Measurements from ENCODE around the gene TAGLN.
"Not testable (repeated sequence)": the region's sequence is repeated elsewhere in the genome, so short reads cannot be mapped to it uniquely, and the experiment has no call there.

TAGLN gene

DNA sequence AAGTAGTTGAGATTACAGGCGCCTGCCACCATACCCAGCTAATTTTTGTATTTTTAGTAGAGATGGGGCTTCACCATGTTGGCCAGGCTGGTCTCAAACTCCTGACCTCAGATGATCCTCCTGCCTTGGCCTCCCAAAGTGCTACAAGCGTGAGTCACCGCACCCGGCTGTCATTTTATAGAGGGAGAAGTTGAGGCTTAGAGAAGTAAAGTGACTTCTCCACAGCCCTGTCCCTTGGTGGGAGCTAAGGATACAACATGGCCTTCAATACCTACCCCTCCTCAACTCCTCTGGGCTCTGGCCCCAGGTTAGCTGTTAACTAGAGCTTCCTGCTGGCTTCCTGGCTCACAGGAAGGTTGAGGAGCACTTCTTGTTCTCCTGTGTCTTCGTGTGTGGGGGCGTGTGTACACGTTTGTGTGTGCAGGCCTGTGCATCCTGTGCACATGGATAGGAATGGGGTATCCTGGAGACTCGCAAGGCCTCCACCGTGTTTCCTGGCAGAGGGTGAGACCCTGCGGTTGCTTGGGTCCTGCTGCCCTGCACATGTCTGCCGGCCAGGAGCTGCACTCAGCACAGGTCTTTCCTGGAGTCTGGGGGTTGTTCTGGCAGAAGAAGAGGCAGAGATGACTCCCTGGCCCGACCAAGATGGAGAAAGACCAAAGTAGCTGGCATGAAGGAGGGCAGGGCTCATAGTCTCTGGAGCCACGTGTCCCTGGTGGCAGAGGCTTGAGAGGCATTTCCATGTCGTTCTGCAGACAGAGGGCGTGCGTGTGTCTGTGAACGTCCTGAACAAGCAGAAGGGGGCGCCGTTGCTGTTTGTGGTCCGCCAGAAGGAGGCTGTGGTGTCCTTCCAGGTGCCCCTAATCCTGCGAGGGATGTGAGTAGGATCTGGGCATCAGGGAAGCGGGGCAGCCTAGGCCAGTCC lies 18.2 kb upstream of the TAGLN start:
- peak; percentile 85 for DNase-seq (ENCODE audit: low spot score)

DNA sequence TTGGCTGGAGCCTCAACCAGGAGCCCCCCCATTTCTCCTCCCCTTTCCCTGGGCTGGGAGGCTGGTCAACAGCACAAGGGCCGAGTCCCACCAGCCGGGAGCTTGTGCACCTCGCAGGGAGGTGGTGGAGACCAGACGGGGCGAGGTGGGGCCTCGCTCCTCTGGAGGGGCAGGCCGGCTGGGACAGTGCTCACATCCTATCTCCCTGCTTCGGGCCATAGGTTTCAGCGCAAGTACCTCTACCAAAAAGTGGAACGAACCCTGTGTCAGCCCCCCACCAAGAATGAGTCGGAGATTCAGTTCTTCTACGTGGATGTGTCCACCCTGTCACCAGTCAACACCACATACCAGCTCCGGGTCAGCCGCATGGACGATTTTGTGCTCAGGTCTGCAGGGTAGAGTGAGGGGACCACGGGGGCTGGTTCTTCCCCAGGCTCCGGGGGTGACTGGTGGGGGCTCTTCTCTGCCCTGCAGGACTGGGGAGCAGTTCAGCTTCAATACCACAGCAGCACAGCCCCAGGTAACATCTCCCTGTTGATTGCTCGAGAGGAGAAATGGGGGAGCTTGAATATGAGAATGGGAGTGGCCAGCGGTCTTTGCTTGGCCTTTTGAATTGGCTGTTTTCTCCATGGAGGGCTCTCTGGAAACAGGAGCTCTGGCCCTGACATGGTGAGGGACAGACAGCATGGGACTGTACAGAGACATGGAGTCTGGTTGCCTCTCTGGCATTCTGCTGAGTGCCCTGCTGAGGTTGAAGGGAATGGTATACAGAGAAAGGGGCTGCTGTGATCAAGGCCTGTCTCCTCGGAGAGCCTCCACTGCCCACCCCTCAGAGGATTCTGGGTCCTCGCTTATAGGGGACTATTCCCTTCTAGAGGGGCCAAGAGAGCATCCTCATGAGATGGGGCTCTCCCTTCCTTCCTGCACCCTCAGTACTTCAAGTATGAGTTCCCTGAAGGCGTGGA lies 17.3 kb upstream of the TAGLN start:
- DNase-seq (ENCODE audit: low spot score), result no peak

DNA sequence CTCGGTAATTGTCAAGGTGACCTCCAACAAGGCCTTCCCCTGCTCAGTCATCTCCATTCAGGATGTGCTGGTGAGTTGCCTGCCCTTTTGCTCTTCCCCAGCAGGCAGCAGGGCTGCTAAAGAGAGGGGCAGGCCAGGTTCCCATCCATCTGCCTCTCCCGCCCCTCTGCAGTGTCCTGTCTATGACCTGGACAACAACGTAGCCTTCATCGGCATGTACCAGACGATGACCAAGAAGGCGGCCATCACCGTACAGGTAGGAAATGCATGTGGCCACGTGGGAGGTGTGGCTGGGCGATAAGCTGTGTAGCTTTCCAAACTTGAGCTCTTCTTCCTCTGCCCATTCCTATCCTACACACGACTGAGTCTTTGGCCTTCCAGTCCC lies 16.6 kb upstream of the TAGLN start:
- no peak for DNase-seq (ENCODE audit: low spot score)

DNA sequence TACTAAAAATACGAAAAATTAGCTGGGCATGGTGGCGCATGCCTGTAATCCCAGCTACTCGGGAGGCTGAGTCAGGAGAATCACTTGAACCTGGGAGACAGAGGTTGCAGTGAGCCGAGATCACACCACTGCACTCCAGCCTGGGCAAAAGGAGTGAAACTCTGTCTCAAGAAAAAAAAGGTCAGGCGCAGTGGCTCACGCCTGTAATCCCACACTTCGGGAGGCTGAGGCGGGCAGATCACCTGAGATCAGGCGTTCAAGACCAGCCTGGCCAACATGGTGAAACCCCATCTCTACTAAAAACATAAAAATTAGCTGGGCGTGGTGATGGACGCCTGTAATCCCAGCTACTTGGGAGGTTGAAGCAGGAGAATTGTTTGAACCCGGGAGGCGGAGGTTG lies 16.0 kb upstream of the TAGLN start:
- not testable (repeated sequence) for DNase-seq (ENCODE audit: low spot score)

DNA sequence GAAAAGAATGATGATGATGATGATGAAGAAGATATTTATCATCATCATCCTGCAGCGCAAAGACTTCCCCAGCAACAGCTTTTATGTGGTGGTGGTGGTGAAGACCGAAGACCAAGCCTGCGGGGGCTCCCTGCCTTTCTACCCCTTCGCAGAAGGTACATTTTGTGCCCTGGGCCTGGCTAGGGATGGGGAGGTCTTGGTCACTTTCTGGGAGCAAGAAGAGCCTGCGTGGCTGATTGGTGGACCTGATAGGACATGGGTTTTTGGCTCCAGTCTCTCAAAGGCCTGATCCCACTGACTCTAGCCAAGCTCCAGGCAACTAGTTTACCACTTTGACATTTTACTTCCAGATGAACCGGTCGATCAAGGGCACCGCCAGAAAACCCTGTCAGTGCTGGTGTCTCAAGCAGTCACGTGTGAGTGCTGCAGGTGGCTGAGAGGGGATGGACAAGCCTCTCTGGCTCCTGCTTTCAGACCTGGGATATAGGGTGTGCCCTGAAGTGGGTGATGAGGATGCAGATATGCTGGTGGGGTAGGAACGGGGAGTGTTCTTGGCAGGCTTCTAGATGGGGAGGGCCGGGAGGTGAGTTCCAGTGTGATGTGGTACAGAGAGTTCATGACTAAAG lies 15.3 kb upstream of the TAGLN start:
- DNase-seq (ENCODE audit: low spot score), result no peak

DNA sequence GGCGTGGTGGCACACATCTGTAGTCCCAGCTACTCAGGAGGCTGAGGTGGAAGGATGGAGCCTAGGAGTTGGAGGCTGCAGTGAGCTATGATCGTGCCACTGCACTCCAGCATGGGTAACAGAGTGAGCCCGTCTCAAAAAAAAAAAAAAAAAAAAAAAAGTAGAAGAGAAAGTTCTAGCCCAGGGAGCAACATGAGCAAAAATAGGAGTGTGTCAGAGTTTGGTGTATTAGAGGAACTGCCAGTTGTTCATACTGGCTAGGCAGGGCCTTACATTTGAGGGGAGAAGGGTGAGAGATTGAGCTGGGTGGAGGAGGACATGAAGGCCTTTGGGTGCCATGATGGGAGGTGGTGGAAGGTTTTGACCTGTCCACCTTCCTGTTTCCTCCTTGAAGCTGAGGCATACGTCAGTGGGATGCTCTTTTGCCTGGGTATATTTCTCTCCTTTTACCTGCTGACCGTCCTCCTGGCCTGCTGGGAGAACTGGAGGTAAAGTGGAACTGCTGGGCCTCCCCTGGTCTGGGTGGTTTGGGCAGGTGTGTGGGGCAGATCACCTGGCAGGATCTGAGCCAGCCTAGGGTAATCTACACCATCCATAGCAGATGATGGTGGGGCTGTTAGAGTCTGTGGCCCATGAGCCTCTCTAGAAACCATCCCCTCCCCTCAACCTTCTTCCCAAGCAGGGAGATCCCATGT lies 13.3 kb upstream of the TAGLN start:
- DNase-seq (ENCODE audit: low spot score), result no peak

DNA sequence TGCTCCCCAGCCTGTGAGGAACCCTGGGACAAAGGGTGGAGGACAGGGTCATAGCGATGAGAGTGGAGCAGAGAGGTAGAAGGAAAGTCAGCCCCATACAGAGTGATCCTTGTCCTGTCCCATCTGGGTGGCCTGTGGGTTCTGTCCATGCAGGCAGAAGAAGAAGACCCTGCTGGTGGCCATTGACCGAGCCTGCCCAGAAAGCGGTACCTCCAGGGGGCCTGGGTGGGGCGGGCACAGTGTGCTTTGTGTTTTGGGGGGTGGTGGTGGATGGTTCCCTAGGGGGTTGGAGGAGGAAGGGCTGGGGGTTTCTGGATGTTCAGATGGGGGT lies 12.8 kb upstream of the TAGLN start:
- DNase-seq (ENCODE audit: low spot score), result no peak

DNA sequence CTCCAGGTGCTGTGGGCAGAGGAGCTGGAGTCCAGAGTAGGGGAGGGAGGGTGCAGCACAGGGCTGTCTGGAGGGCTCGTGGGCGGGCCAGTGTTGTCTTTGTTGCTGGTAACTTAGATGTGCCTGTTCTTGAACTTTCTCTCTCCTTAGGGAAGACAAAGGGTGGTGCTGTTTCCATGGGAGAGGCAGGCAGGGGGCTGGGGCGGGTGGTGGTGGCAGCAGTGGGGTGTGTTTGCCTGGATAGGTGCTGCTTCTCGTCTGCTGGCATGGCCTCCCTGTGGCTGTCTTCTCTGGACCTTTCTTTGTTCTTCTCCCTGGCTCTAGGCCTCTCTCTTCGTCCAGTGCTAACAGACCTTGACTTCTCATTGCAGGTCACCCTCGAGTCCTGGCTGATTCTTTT lies 12.2 kb upstream of the TAGLN start:
- no peak for DNase-seq (ENCODE audit: low spot score)

DNA sequence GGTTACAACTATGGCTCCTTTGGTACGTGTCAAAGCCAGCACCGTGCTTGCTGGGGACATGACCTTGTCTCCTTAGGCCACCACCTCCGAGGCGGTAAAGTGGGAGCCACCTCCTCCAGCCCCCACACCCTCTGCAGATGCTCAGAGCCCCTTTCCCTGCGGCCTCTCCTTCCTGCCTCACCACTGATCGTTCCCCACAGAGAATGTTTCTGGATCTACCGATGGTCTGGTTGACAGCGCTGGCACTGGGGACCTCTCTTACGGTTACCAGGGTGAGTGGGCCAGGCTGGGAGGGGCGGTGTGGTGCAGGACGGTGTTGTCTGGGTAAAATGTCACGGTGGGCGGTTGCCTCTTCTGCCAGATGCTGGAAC lies 11.8 kb upstream of the TAGLN start:
- no peak for DNase-seq (ENCODE audit: low spot score)

DNA sequence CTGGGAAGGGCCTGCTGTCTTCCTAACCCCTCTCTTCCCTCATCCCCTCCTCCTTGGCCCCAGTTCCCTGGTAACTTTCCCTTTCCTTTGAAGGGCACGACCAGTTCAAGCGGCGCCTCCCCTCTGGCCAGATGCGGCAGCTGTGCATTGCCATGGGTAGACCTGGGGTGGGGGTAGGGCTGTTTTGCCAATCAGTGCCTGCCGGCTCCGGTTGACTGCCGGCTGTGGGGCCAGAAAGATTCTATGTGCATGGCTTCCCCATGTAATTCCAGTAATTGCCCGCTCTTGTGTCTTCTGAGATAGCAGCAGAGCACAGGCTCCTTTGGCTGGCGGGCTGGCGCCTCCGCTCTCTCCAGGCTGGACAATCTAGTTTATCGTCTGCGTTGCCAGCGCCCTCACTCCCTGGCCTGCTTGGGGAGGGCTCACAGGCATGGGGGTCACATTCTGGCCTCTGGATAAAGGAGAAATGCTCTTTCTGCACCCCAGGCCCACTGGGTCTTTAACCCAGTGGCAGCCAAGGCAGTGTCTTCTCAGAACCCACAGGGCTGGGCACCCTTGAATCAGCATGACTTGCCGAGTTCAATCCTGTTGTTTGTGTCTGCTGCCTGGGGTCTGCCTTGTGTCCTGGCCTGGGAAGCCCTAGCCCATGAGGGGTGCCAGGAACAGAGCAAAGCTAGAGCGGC lies 11.2 kb upstream of the TAGLN start:
- no peak for DNase-seq (ENCODE audit: low spot score)

DNA sequence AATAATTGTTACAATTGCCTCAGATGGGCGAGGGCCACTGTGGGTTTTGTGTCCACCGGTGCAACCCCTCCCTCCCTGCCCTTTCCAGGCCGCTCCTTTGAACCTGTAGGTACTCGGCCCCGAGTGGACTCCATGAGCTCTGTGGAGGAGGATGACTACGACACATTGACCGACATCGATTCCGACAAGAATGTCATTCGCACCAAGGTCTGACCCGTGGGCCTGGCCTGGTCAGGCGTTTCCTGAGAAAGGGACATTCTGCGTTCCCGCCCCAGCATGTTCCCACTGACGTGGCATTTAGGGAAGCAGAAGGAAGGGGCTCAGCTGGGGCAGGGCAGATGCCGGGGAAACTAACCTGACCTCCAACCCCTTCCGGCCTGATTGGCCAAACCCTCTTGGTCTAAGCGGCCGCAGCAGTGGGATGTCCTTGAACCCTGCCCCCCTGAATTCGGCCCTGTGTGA lies 10.5 kb upstream of the TAGLN start:
- no peak for DNase-seq (ENCODE audit: low spot score)

DNA sequence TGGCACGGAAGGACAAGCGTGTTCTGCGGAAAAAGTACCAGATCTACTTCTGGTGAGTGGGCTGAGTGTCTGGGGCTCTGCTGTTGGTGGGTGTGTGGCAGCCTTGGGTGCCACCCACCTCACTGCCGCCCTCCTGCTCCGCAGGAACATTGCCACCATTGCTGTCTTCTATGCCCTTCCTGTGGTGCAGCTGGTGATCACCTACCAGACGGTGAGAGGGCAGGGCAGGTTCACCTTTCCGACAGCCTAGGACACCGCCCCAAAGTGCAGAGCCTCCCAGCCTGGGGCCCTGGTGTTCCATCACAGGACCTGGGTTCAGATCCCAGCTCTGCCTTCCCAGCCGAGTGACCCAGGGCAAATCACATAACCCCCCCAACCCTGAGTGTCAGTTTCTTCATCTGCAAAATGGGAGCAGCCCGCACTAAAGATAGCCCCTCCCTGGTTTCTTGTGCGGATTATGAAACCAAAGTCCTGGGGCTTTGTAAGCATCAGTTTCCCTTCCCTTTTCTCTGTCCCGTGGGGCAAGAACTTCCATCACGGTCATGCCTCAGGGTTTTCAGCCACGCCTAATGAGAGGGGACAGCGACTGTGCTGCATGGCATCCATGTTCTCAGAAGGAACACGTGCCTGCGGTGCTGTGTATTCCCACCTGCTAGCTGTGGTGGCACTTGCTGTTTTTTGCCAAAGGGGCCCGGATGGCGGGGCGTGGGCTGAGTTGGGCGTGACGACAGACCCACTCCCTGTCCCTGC lies 9.8 kb upstream of the TAGLN start:
- no peak for DNase-seq (ENCODE audit: low spot score)

DNA sequence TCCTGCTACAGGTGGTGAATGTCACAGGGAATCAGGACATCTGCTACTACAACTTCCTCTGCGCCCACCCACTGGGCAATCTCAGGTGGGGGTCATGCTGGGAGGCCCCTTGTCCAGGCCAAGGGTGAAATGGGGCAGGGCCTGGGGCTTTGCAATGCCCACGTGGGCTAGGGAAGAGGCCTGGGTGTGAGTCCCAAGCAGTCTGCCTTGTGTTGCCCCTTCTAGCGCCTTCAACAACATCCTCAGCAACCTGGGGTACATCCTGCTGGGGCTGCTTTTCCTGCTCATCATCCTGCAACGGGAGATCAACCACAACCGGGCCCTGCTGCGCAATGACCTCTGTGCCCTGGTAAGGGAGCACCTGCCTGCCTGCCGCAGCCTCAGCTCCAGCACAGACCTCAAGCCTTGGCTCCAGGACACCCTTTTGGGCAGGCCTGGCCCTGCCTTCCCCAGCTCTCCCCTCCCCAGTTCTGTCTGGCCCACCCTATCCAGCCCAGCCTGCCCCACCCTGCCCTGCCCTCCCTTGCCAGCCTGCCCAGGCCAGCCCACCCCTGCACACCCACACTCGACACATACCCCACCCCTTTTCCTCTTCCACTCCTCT lies 9.1 kb upstream of the TAGLN start:
- no peak for DNase-seq (ENCODE audit: low spot score)

DNA sequence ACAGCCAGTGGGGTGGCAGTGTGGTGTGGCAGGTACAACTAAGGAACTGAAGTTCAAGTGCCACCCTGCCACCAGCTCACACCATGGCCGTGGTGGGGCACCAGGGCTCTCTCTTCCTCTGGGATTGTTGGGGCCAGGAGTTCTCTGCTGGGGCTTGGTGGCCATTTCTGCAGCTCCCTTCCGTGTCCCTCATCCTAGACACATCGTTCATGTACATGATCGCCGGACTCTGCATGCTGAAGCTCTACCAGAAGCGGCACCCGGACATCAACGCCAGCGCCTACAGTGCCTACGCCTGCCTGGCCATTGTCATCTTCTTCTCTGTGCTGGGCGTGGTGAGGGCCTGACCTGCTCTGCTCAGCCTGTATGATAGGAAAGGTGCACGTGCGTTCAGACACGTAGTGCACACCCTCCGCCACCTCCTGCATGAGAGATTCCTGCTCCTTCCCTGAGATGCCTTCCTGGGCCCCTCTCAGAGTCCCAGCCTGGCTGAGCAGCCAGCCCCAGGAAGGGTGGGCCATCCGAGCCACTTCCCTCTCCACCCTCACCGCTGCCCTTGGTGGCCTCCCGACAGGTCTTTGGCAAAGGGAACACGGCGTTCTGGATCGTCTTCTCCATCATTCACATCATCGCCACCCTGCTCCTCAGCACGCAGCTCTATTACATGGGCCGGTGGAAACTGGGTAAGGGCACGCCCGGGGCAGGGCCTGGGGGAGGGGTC lies 7.3 kb upstream of the TAGLN start:
- DNase-seq (ENCODE audit: low spot score), result no peak

DNA sequence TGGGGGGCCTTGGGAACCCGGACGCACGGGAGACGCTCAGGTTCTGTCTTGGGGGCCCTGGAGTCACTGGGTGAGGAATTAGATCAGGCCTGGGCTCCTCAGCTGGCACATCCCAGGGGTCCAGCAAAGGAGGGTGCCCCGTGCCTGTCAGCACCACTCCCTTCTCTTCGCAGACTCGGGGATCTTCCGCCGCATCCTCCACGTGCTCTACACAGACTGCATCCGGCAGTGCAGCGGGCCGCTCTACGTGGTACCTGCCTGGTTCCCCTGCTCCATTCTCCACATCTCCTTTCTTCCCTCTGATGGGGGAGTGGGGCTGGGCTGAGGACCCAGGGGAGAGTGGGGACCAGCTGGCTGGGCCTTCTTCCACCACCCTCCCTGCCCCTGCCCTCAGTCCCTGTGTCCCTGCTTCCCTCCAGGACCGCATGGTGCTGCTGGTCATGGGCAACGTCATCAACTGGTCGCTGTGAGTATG lies 6.7 kb upstream of the TAGLN start:
- no peak for DNase-seq (ENCODE audit: low spot score)

DNA sequence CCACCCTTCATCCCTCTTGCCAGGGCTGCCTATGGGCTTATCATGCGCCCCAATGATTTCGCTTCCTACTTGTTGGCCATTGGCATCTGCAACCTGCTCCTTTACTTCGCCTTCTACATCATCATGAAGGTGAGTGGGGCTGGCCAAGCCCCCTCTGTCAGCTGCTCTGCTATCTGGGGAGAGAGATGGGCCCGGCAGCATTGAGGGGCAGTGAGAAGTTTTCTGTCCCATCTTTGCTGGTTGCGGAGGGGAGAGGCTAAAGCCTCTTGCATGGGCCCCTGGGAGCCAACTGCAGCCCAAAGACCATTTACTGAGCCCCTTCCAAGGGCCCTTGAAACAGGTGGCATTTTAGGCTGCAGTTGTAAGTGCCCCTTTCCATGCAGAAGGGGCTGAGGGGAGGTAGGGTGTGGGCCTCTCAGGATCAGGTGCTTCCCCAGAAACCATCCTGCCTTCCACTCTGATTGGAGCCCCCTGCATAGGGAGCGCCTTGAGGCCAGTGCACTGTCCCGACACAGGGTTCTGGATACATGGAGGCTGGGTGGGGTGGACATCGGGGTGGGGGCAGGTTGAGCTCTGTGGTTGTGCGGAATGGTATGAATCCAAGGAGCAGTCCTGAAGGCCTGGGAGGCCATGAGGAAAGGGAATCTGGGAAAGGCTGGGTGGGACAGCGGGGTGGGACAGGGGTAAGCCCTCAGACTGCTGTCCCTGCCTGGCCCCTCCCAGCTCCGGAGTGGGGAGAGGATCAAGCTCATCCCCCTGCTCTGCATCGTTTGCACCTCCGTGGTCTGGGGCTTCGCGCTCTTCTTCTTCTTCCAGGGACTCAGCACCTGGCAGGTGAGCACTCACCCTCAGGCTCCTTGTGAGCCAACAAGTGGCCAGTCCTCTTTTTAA lies 5.8 kb upstream of the TAGLN start:
- DNase-seq (ENCODE audit: low spot score), result no peak

DNA sequence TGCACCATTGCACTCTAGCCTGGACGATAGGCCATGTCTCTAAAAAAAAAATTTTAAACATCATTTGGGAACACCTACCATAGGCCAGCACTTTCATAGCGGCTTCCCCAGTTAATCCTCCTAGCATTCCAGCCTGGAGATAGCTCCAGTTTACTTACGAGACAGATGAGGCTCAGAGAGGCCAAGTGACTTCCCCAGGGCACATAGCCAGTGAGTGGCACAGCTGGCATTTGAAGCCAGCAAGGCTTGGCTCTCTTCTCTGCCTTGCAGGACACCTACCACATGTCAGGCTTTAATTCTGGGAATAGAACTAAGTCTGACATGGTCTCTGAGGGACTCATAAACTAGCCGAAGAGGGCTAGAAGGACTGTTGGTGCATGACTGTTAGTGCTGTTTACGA lies 4.9 kb upstream of the TAGLN start:
- no peak for DNase-seq (ENCODE audit: low spot score)

DNA sequence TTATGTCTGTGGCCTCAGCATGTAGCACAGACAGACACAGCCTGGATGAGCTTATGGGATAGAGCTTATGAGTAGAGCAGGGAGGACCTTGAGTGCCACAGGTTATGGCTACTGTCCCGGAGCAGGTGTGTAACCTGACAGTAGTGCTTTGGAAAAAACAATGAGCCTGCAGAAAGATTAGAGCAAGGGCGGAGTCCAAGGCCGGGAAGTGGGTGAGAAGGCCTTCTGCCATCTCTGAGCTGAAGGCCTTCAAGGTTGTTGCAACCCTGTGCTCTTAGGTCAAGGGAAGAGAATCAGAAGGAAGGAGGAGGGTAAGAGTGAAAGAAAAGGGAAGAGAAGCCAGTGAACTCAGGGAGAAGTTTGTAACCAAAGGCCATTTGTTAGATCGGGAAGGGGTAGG lies 3.9 kb upstream of the TAGLN start:
- DNase-seq (ENCODE audit: low spot score), result no peak

Data from hematopoietic multipotent progenitor cell treated with erythropoietin and hydrocortisone succinate and interleukin-3 and kit ligand, for 17 days (in vitro differentiated cells).